ENCODE results near the gene B3GNT9. TPM values are rescaled to one million over a fixed set of nuclear protein-coding genes. Genes with fewer than 3 reads are reported as not detected.

The B3GNT9 gene
- total and polyA plus RNA-seq, 7 donors, result 0.46 to 18.8 (median 8.7) TPM

GRCh38 chr16:67145746-67146145 is 5.1 kb downstream of the B3GNT9 start:
- TF ChIP-seq CTCF (IDR thresholded peaks at IDR 0.05), result no peak
- TF ChIP-seq POLR2AphosphoS5 (IDR thresholded peaks at IDR 0.05), result no peak
- TF ChIP-seq POLR2A (IDR thresholded peaks at IDR 0.05), result no peak
- TF ChIP-seq EP300 (IDR thresholded peaks at IDR 0.05), result no peak
- DNase-seq, result no peak
- H3K9me3 ChIP-seq, result no peaks in the 10 kb centered on the region
- 89 to 90% methylated on average over 2 of the region's 2 CpGs for WGBS, 2 donors
- no peak overlapping the region for H3K27ac ChIP-seq
- H3K4me1 ChIP-seq, result peaks cover 0 to 15% (median 12%) of the 10 kb centered on the region in 4 donors
- no peak overlapping the region for H3K4me3 ChIP-seq
- intact Hi-C loops (cut with DNase I), result no loop called here
- peaks cover 0 to 14% (median 14%) of the 10 kb centered on the region in 3 donors for H3K27me3 ChIP-seq
- peaks cover 35 to 83% (median 56%) of the 10 kb centered on the region in 4 donors for H3K36me3 ChIP-seq

GRCh38 chr16:67144943-67145342 is 5.9 kb downstream of the B3GNT9 start:
- 92% methylated on average over 2 of the region's 2 CpGs for WGBS, 2 donors

GRCh38 chr16:67142342-67142741 is 8.5 kb downstream of the B3GNT9 start:
- Histone ChIP-seq H3K36me3 (peaks cover 46 to 99% (median 76%) of the 10 kb centered on the region in 4 donors), H3K4me3 (no peak overlapping the region), H3K9me3 (no peaks in the 10 kb centered on the region), H3K27ac (no peak overlapping the region), H3K27me3 (no peaks in the 10 kb centered on the region), H3K4me1 (no peaks in the 10 kb centered on the region)
- intact Hi-C loops (cut with DNase I), result no loop called here
- 94% methylated on average over 9 of the region's 9 CpGs for WGBS, 2 donors
- DNase-seq, result no peak
- TF ChIP-seq EP300 (IDR thresholded peaks at IDR 0.05), result no peak
- TF ChIP-seq POLR2A (IDR thresholded peaks at IDR 0.05), result no peak
- no peak for TF ChIP-seq CTCF (IDR thresholded peaks at IDR 0.05)
- TF ChIP-seq POLR2AphosphoS5 (IDR thresholded peaks at IDR 0.05), result no peak

More at GRCh38 chr16:67144943-67145342, 5.9 kb downstream of the B3GNT9 start:
- peaks cover 0 to 6% (median 6%) of the 10 kb centered on the region in 3 donors for H3K27me3 ChIP-seq
- TF ChIP-seq CTCF (IDR thresholded peaks at IDR 0.05), result no peak
- TF ChIP-seq EP300 (IDR thresholded peaks at IDR 0.05), result no peak
- no peak for TF ChIP-seq POLR2AphosphoS5 (IDR thresholded peaks at IDR 0.05)
- no peak for TF ChIP-seq POLR2A (IDR thresholded peaks at IDR 0.05)
- no peak for DNase-seq
- H3K36me3 ChIP-seq, result peaks cover 43 to 91% (median 64%) of the 10 kb centered on the region in 4 donors
- no peak overlapping the region for H3K4me3 ChIP-seq
- peaks cover 0 to 7% (median 5%) of the 10 kb centered on the region in 4 donors for H3K4me1 ChIP-seq
- H3K9me3 ChIP-seq, result no peaks in the 10 kb centered on the region
- intact Hi-C loops (cut with DNase I), result no loop called here
- no peak overlapping the region for H3K27ac ChIP-seq

- intact Hi-C loops (cut with DNase I), result no loop called here
- peaks cover 40 to 99% (median 76%) of the 10 kb centered on the region in 4 donors for H3K36me3 ChIP-seq
Observed at GRCh38 chr16:67141391-67141790, 9.4 kb downstream of the B3GNT9 start.

More at GRCh38 chr16:67141391-67141790, 9.4 kb downstream of the B3GNT9 start:
- Histone ChIP-seq H3K27ac (no peak overlapping the region), H3K4me3 (no peak overlapping the region), H3K27me3 (no peaks in the 10 kb centered on the region), H3K9me3 (no peaks in the 10 kb centered on the region), H3K4me1 (no peaks in the 10 kb centered on the region)
- 96 to 99% methylated on average over 13 of the region's 13 CpGs for WGBS, 2 donors
- no peak for DNase-seq
- no peak for TF ChIP-seq CTCF (IDR thresholded peaks at IDR 0.05)
- TF ChIP-seq EP300 (IDR thresholded peaks at IDR 0.05), result no peak
- no peak for TF ChIP-seq POLR2AphosphoS5 (IDR thresholded peaks at IDR 0.05)
